Mesendoderm (in vitro differentiated cells): ENCODE results near the gene MAML1.

Experiments
- DNase-seq: peaks from one replicate; pipeline ENCODE4 v3.0.0; 2013
- H2AK5ac ChIP-seq: 2 replicates; pipeline ENCODE4 v1.6.1; 2013; ENCODE audit warnings: low read length, inconsistent platforms
- H2BK120ac ChIP-seq: 2 replicates; pipeline ENCODE4 v1.6.1; 2013; ENCODE audit warnings: low read depth, mild to moderate bottlenecking, low read length, moderate library complexity, mixed read lengths
- H2BK15ac ChIP-seq: replicated peaks from 2 replicates; pipeline ENCODE4 v1.6.1; 2013; ENCODE audit warnings: low read depth, mild to moderate bottlenecking, moderate library complexity
- H2BK5ac ChIP-seq: 2 replicates; pipeline ENCODE4 v1.6.1; 2013; ENCODE audit warnings: low read length, inconsistent platforms
- H3K18ac ChIP-seq: 2 replicates; pipeline ENCODE4 v1.6.1; 2013; ENCODE audit warnings: mild to moderate bottlenecking, low read length, mixed read lengths
- H3K23ac ChIP-seq: one replicate; pipeline ENCODE4 v1.6.1; 2013; ENCODE audit warnings: low read length
- H3K27ac ChIP-seq: 2 replicates; pipeline ENCODE4 v1.5.1; 2013; ENCODE audit warnings: low read depth, mild to moderate bottlenecking, inconsistent platforms, low read length, moderate library complexity
- H3K27me3 ChIP-seq: 2 replicates; pipeline ENCODE4 v1.6.1; 2013; ENCODE audit warnings: low read length, control low read depth, mild to moderate bottlenecking, inconsistent platforms; ENCODE audit not compliant: insufficient read depth, poor library complexity
- H3K36me3 ChIP-seq: 2 replicates; pipeline ENCODE4 v1.6.1; 2013; ENCODE audit warnings: low read length, inconsistent platforms; ENCODE audit not compliant: control insufficient read depth, insufficient read depth
- H3K4ac ChIP-seq: one replicate; pipeline ENCODE4 v1.6.1; 2013; ENCODE audit warnings: low read depth, mild to moderate bottlenecking, low read length, moderate library complexity
- H3K4me1 ChIP-seq: 2 replicates; pipeline ENCODE4 v1.6.1; 2013; ENCODE audit warnings: low read depth, low read length, inconsistent platforms; ENCODE audit not compliant: control insufficient read depth
- H3K4me2 ChIP-seq: 2 replicates; pipeline ENCODE4 v1.6.1; 2013; ENCODE audit warnings: low read length
- H3K4me3 ChIP-seq: 2 replicates; pipeline ENCODE4 v1.5.1; 2013; ENCODE audit warnings: mild to moderate bottlenecking, low read length
- H3K56ac ChIP-seq: one replicate; pipeline ENCODE4 v1.6.1; 2013; ENCODE audit warnings: low read length
- H3K79me1 ChIP-seq: 2 replicates; pipeline ENCODE4 v1.6.1; 2013; ENCODE audit warnings: low read length, inconsistent platforms
- H3K79me2 ChIP-seq: 2 replicates; pipeline ENCODE4 v1.6.1; 2013; ENCODE audit warnings: mild to moderate bottlenecking, low read length; ENCODE audit not compliant: control insufficient read depth, insufficient read depth
- H3K9ac ChIP-seq: 2 replicates; pipeline ENCODE4 v1.6.1; 2013; ENCODE audit warnings: low read length, inconsistent platforms
- H4K5ac ChIP-seq: one replicate; pipeline ENCODE4 v1.6.1; 2013; ENCODE audit warnings: low read length
- H4K8ac ChIP-seq: one replicate; pipeline ENCODE4 v1.6.1; 2013; ENCODE audit warnings: low read depth, mild to moderate bottlenecking, control low read depth, low read length, moderate library complexity
- WGBS: extraction: QIAGEN DNeasy Blood & Tissue Kit; methylation state at CpG from one replicate; pipeline ENCODE4 v1.1.7; 2013; ENCODE audit warnings: low lambda C conversion rate, missing lambda C conversion rate; ENCODE audit not compliant: insufficient coverage; ENCODE audit errors: extremely low coverage; 5-methylcytosine and 5-hydroxymethylcytosine counted together

The MAML1 gene

GRCh38 chr5:179697993-179698934, 34.4 kb upstream of the MAML1 start:
- H2BK5ac ChIP-seq = peak overlapping the region; percentile 65
- peaks cover 2% of the 10 kb centered on the region for H3K36me3 ChIP-seq
- DNase-seq = peak; percentile 100
- peak overlapping the region; percentile 69 for H3K18ac ChIP-seq
- no peaks in the 10 kb centered on the region for H3K27me3 ChIP-seq
- H2AK5ac ChIP-seq = no peak overlapping the region
- peak overlapping the region; percentile 95 for H3K4me2 ChIP-seq
- H3K4me1 ChIP-seq = peaks cover 1% of the 10 kb centered on the region
- peak overlapping the region; percentile 66 for H3K4me3 ChIP-seq
- peak overlapping the region; percentile 95 for H3K27ac ChIP-seq
- H3K79me1 ChIP-seq = no peaks in the 10 kb centered on the region
- H3K23ac ChIP-seq = peak overlapping the region; percentile 95
- peak overlapping the region; percentile 85 for H3K4ac ChIP-seq
- WGBS = no CpG with 5 or more reads among the region's 72 CpGs
- no peak overlapping the region for H2BK120ac ChIP-seq
- H4K5ac ChIP-seq = peak overlapping the region; percentile 71
- no peak overlapping the region for H2BK15ac ChIP-seq
- no peak overlapping the region for H4K8ac ChIP-seq
- H3K9ac ChIP-seq = peak overlapping the region; percentile 95
- H3K56ac ChIP-seq = peak overlapping the region; percentile 97
- peaks cover 40% of the 10 kb centered on the region for H3K79me2 ChIP-seq

GRCh38 chr5:179698935-179699615, 33.5 kb upstream of the MAML1 start, which contains the start of gene CANX:
TSS of gene CANX (plus strand) at chr5:179698967. CDS start at chr5:179705682, 6,715 bp downstream.
- Histone ChIP-seq H3K18ac (peak within 1 kb of the TSS; percentile 94), H3K4me3 (peak within 1 kb of the TSS; percentile 82), H3K23ac (peak within 1 kb of the TSS; percentile 95), H3K27me3 (no peaks in the 10 kb centered on the region), H3K36me3 (peaks cover 2% of the 10 kb centered on the region), H4K5ac (peak within 1 kb of the TSS; percentile 71), H3K9ac (peak within 1 kb of the TSS; percentile 95), H3K4me1 (peaks cover 1% of the 10 kb centered on the region), H2BK120ac (peak within 1 kb of the TSS; percentile 39), H4K8ac (no peak within 1 kb of the TSS), H2AK5ac (peak within 1 kb of the TSS; percentile 64), H2BK5ac (peak within 1 kb of the TSS; percentile 65), H3K56ac (peak within 1 kb of the TSS; percentile 97), H3K79me2 (peaks cover 48% of the 10 kb centered on the region), H3K4me2 (peak within 1 kb of the TSS; percentile 95), H3K4ac (peak within 1 kb of the TSS; percentile 99), H3K27ac (peak within 1 kb of the TSS; percentile 95), H3K79me1 (peaks cover 3% of the 10 kb centered on the region), H2BK15ac (no peak within 1 kb of the TSS)
- no CpG with 5 or more reads among the region's 58 CpGs for WGBS
- DNase-seq = no peak

GRCh38 chr5:179699616-179700237, 32.9 kb upstream of the MAML1 start:
- H3K23ac ChIP-seq = peak overlapping the region; percentile 15
- no peaks in the 10 kb centered on the region for H3K27me3 ChIP-seq
- no peak overlapping the region for H2BK120ac ChIP-seq
- H4K8ac ChIP-seq = no peak overlapping the region
- no peak overlapping the region for H4K5ac ChIP-seq
- peak; percentile 27 for DNase-seq
- H3K4me3 ChIP-seq = peak overlapping the region; percentile 82
- WGBS = no CpG with 5 or more reads among the region's 19 CpGs
- no peak overlapping the region for H2BK5ac ChIP-seq
- H2AK5ac ChIP-seq = peak overlapping the region; percentile 64
- H2BK15ac ChIP-seq = no peak overlapping the region
- H3K56ac ChIP-seq = peak overlapping the region; percentile 90
- peak overlapping the region; percentile 84 for H3K9ac ChIP-seq
- peak overlapping the region; percentile 11 for H3K18ac ChIP-seq
- peaks cover 52% of the 10 kb centered on the region for H3K79me2 ChIP-seq
- H3K36me3 ChIP-seq = peaks cover 2% of the 10 kb centered on the region
- H3K79me1 ChIP-seq = peaks cover 3% of the 10 kb centered on the region
- peaks cover 1% of the 10 kb centered on the region for H3K4me1 ChIP-seq
- no peak overlapping the region for H3K4ac ChIP-seq
- H3K27ac ChIP-seq = no peak overlapping the region
- peak overlapping the region; percentile 92 for H3K4me2 ChIP-seq

- peak; percentile 31 for DNase-seq
- no peak overlapping the region for H3K18ac ChIP-seq
- H4K5ac ChIP-seq = no peak overlapping the region
- H3K56ac ChIP-seq = peak overlapping the region; percentile 75
- no peak overlapping the region for H3K4ac ChIP-seq
- peak overlapping the region; percentile 32 for H3K4me3 ChIP-seq
- H3K23ac ChIP-seq = no peak overlapping the region
- peaks cover 54% of the 10 kb centered on the region for H3K79me2 ChIP-seq
- H3K36me3 ChIP-seq = peaks cover 2% of the 10 kb centered on the region
- no peaks in the 10 kb centered on the region for H3K27me3 ChIP-seq
- H2BK5ac ChIP-seq = no peak overlapping the region
- H2AK5ac ChIP-seq = no peak overlapping the region
- peak overlapping the region; percentile 66 for H3K9ac ChIP-seq
- H3K4me2 ChIP-seq = peak overlapping the region; percentile 55
- peaks cover 1% of the 10 kb centered on the region for H3K4me1 ChIP-seq
- no peak overlapping the region for H2BK15ac ChIP-seq
- WGBS = no CpG with 5 or more reads among the region's 7 CpGs
- no peak overlapping the region for H2BK120ac ChIP-seq
- H3K27ac ChIP-seq = no peak overlapping the region
- peaks cover 3% of the 10 kb centered on the region for H3K79me1 ChIP-seq
- H4K8ac ChIP-seq = no peak overlapping the region
Measured at GRCh38 chr5:179700401-179700918, 32.2 kb upstream of the MAML1 start.

GRCh38 chr5:179716286-179716685, 16.3 kb upstream of the MAML1 start:
- DNase-seq = no peak

More at GRCh38 chr5:179716286-179716685, 16.3 kb upstream of the MAML1 start:
- H2AK5ac ChIP-seq = no peak overlapping the region
- H4K5ac ChIP-seq = no peak overlapping the region
- no peak overlapping the region for H3K9ac ChIP-seq
- H3K27me3 ChIP-seq = no peaks in the 10 kb centered on the region
- no peak overlapping the region for H3K56ac ChIP-seq
- WGBS = no CpG with 5 or more reads among the region's 1 CpG
- no peak overlapping the region for H3K23ac ChIP-seq
- H3K27ac ChIP-seq = no peak overlapping the region
- no peak overlapping the region for H3K4me3 ChIP-seq
- no peak overlapping the region for H2BK120ac ChIP-seq
- peaks cover 9% of the 10 kb centered on the region for H3K79me1 ChIP-seq
- no peak overlapping the region for H3K4ac ChIP-seq
- no peak overlapping the region for H3K4me2 ChIP-seq
- no peak overlapping the region for H2BK5ac ChIP-seq
- no peak overlapping the region for H2BK15ac ChIP-seq
- peaks cover 14% of the 10 kb centered on the region for H3K36me3 ChIP-seq
- peaks cover 3% of the 10 kb centered on the region for H3K79me2 ChIP-seq
- H4K8ac ChIP-seq = no peak overlapping the region
- H3K18ac ChIP-seq = no peak overlapping the region
- no peaks in the 10 kb centered on the region for H3K4me1 ChIP-seq
